HL-60/S4 (cell line): ENCODE measurements around the gene ZEB2.

ENCODE experiments used
- in situ Hi-C: fragments of 300-500 bp; cut with MboI; formaldehyde crosslinking; loops from 2 replicates; pipeline ENCODE4 v1.14.3; 2022; ENCODE audit warnings: low sequenced_read_pairs

ZEB2 gene

GRCh38 chr2:144361742-144362141 lies 158.2 kb downstream of the ZEB2 start:
- in situ Hi-C loops = no loop called here

GRCh38 chr2:144359684-144360083 lies 160.2 kb downstream of the ZEB2 start:
- in situ Hi-C loops = no loop called here

- in situ Hi-C loops = no loop called here
Measured at GRCh38 chr2:144358979-144359541, 160.9 kb downstream of the ZEB2 start.

- in situ Hi-C loops = no loop called here
Measured at GRCh38 chr2:144358374-144358964, 161.4 kb downstream of the ZEB2 start.

- in situ Hi-C loops = no loop called here
Measured at GRCh38 chr2:144357623-144358373, 162.1 kb downstream of the ZEB2 start.

- in situ Hi-C loops = no loop called here
Measured at GRCh38 chr2:144356402-144356801, 163.5 kb downstream of the ZEB2 start.

- in situ Hi-C loops = no loop called here
Measured at GRCh38 chr2:144354953-144355352, 165.0 kb downstream of the ZEB2 start.

GRCh38 chr2:144351687-144352086 lies 168.2 kb downstream of the ZEB2 start:
- in situ Hi-C loops = no loop called here

GRCh38 chr2:144350151-144350802 lies 169.6 kb downstream of the ZEB2 start:
- in situ Hi-C loops = no loop called here

- in situ Hi-C loops = no loop called here
Measured at GRCh38 chr2:144349674-144350073, 170.2 kb downstream of the ZEB2 start.

GRCh38 chr2:144348846-144349245 lies 171.1 kb downstream of the ZEB2 start:
- in situ Hi-C loops = no loop called here

- in situ Hi-C loops = no loop called here
Measured at GRCh38 chr2:144346229-144346628, 173.7 kb downstream of the ZEB2 start.

- in situ Hi-C loops = no loop called here
Measured at GRCh38 chr2:144343145-144343544, 176.8 kb downstream of the ZEB2 start.

GRCh38 chr2:144341538-144341937 lies 178.4 kb downstream of the ZEB2 start:
- in situ Hi-C loops = no loop called here

- in situ Hi-C loops = no loop called here
Measured at GRCh38 chr2:144339048-144339447, 180.9 kb downstream of the ZEB2 start.

GRCh38 chr2:144334551-144334950 lies 185.4 kb downstream of the ZEB2 start:
- in situ Hi-C loops = no loop called here
